Activated T-helper 1 cell treated with anti-CD3 and anti-CD28 coated beads, Interleukin-2, amount 50 U/mL, for 16 hours (primary cell): ENCODE measurements around the gene STK24.

Experiments
- DNase-seq, 2 donors: peaks; one replicate each; pipeline ENCODE4 v3.0.0-alpha.2; 2020; ENCODE audit warnings: low read depth in 1 of 2, low spot score in 1 of 2

The STK24 gene

DNA sequence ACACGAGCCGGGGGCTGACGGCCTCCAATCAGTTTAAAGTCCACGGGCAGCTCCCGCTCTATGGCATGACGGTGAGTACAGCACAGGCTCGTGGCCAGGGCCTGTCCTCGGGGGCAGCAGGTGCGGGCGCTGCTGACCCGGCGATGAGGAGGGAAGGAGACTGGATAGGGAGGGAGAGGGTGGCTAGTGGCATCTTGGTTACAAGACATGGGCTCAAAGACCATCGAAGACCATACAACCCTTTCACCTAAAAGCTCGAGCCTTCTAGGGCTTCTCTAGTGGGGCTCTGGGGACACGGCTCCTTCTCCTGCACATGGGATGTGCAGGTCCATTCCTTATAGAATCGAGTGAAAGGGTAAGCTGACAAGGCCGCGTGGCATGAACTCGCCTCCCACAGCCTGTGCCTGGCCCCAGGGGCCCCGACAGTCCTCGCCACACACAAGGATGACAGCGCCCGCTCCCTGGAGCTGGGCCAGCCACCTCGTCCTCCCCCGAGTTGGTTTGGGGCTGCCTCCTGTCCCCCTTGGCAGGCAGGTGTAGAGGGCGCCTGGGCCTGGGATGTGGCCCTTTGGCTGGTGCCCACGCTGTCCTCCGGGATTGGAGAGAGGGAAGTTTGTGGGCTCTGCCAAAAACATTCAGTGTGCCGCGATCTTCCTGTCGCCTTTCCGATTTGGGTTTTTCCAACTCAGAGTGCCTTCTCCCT, 137.6 kb downstream of the STK24 start:
- DNase-seq = no peak

DNA sequence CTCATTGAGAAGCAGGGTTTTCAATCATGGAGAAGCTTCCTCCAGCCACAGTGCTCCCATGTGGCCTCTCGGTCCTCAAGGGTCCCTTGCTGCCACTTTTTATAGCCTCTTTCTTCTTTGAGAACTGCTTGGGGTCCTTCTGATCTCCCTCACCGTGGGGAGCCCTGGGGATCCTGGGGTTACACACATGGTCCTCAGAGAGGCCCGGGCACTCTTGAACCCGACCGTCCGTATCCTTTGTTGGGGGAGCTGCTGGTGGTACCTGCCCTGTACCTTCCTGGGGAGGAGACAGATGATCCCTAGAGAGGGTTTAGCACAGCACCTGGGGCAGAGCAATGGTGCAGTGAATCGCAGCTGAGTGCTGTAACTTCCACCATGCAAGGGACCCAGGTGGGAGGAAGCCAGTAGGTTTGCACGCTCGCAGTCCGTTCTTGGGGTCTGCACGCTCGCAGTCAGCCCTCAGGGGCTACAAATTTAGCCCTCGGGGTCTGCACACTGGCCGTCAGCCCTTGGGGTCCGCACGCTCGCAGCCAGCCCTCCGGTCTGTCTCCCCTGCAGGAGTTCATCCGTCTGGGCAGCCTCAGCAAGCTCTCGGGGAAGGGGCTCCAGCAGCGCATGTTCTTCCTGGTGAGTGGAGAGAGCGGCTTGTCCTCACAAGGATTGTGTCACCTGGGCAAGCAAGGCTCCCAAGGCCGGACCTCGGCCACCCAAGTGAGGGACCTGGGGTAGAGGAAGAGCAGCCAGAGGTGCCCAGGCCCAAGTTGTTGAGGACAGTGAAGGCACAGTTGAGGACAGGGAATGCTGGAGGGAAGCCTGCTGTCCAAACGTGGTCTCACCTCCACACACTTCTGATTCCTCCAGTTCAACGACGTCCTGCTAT, 138.4 kb downstream of the STK24 start:
- DNase-seq = no peak

DNA sequence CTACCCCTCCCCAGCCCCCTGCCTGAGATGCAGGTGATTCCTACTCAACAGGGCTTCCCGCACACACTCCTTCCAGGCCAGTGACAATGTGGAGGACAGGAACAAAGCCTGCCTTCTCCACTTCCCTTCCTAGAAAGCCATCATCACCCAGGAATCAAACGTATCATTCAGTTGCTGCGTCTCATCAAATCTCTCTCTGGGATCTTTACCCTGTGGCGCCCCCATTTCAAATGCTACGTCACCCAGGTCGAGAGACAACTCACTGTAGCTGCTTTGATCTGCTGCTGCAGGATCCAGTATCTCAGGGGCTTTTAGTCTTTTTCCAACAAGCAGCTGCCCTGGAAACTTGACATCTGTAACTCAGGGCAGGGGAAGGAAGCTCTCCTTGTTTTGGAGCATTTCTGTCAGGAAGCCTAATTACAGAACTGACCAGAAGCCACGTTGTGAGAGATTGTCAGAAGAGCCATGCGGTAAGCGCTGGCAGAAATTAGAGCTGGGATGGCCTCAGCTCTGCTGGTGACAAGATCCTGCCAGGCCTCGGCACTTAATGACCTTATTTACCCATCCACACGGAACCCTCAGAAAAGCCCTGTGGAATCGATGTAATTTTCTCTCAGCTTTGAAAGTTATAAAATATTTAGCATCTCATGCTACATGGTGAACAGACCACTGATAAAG, 140.5 kb downstream of the STK24 start:
- no peak for DNase-seq

GRCh38 chr13:98435376-98435775, 141.5 kb downstream of the STK24 start:
- no peak for DNase-seq

DNA sequence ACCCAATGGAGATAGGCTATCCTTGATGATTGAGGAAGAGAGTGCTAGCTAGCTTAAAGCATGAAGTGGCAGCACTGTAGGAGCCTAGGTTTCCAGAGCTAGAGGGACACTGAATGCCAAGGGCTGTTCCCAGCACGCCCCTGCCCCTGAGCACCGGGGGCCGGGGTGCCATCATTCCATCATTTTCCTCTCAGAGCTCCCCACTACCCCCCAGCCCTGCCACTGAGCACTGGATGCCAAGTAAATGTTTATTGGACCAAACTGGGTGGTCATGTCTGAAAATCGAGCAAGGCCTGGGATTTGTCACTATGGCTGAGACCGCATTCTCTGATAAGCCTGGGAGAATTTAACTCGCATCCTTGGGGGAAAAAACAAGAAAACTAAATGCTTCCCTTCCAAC, 142.8 kb downstream of the STK24 start:
- no peak for DNase-seq

- DNase-seq = no peak
These were observed 143.3 kb downstream of the STK24 start for GRCh38 chr13:98433654-98434053.

DNA sequence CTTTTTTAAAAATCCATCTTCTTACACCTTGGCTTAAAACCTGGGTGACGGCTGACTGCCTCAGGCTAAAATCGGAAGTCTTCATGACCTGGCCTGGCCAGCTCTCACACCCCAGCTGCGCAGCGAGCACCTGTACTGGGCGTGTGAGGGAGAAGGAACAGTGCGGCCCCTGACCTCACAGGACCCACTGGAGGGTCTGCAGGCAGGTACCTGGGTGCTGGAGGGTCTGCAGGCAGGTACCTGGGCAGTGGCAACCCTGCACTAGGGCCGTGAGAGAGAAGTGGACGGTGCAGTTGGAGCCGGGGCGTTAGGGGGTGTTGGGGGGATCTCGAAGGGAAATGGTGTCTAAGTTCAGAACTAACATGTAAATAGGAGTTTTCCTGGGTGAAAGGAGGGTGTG, 144.3 kb downstream of the STK24 start:
- DNase-seq = no peak

- DNase-seq = no peak
These were observed 146.8 kb downstream of the STK24 start for GRCh38 chr13:98429977-98430736.

DNA sequence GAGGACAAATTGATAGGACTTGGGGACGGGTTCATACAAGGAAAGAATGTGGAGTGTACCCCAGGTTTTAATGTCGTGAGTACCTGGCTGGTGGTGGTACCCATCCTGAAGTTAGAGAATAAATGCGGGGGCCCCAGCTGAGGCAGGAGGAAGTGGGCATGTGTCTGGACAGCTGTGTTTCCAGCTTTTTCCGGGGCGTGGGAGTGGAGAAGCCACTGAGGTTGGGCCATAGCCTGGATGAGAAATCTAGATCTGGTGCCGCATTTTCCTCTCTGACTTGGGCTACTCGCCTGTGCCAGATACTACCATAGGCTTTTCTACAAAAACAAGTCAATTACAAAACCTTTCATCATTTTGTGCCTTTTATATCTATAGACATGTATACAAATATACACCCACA, 147.4 kb downstream of the STK24 start:
- DNase-seq = no peak

DNA sequence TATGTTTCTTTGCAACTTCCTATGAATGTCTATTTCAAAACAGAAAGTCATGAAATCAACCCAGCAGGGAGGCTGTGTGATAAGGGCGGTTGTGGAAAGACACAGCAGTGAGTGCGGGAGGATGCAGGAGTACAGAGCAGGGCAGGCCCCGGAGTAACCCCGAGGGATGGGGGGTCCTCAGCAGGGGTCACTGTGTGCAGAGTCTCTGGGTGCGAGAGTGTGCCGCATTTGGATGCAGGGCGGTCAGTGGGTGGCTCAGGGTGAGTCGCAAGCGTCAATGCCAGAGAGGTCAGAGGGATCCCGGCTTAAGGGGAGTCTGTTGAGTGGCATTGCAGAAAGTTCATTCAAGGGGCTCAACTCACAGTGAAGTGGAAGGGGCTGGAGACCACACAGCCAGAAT, 147.8 kb downstream of the STK24 start:
- no peak for DNase-seq

- DNase-seq = no peak
These were observed 148.5 kb downstream of the STK24 start for GRCh38 chr13:98428256-98428966.

- DNase-seq = no peak
These were observed 149.4 kb downstream of the STK24 start for GRCh38 chr13:98427331-98427995.

- DNase-seq = no peak
These were observed 153.5 kb downstream of the STK24 start for GRCh38 chr13:98423417-98423816.

DNA sequence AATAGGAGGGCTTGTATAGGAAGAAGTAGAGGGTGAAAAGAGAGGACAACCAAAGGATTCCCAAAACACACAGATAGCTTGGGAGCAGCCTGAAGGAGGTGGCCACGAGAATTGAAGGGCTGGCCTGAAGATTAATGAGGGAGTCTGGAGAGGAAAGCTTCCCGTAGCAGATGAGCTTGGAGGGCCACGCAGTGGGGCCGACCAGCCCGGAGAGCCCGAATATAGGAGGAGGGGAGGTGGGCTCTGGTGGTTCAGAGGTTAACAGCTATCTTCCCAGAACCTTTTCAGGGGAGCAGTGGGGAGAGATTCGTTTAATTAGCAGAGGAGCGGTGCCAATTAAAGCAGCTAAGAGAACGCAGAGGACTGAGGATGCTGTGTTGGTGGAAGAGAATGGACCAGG, 154.9 kb downstream of the STK24 start:
- DNase-seq = no peak

- no peak for DNase-seq
These were observed 156.2 kb downstream of the STK24 start for GRCh38 chr13:98420554-98421175.

GRCh38 chr13:98419786-98420553, 156.9 kb downstream of the STK24 start:
- no peak for DNase-seq

GRCh38 chr13:98416408-98416807, 160.5 kb downstream of the STK24 start:
- DNase-seq = no peak

DNA sequence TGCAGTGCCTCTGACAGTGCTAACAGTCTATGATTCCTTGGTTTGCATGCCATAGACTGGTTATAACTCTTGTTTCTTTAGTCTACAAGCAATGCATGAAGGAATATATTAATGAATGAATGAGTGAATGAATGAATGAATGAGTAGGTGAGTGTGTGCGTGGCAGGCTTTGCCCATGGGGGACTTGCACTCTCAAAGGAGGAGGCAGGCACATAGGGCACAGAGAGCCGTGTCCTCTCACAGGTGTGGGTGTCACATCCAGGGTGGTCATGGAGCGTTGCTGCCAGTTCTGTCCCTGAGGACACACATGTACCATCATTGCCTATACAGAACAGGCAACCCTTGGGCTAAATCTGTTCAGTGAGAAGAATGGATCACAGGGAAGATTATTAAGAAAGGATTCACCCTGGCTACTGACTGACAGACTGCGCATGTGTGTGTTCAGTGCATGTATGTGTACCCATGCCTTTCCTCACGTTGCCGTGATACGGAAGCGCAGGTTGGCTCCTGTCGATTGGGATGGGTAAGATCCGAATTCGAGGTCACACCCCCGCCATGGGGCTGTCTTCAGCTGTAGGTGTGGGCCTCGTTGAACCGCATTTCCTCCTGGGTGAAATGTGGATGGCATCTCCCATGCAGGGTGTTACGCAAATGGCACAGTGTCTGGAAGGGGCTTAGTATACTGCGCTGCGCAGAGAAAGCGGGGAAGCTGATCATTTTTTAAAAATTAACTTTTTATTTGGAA, 161.4 kb downstream of the STK24 start:
- no peak for DNase-seq
